HepG2 (cell line): Measurements from ENCODE around the gene OSER1. TPM values are rescaled to one million over a fixed set of nuclear protein-coding genes. Genes with fewer than 3 reads are reported as not detected.

Source experiments
- ATAC-seq: fragments of 200-7000 bp; cut with Tn5 transposase; 3 replicates; pipeline ENCODE4 v1.9.1; 2020; ENCODE audit warnings: mild to moderate bottlenecking, moderate library complexity
- BruUV-seq: library from RNA; stranded (reverse); fragments of 400-500 nt; replicated peaks from 2 replicates; lab custom pipeline; 2021; lab: Mats Ljungman, UMichigan
- CTCF ChIA-PET: fragments of 300-600 bp; formaldehyde crosslinking; extraction: SDS; loops from one replicate; lab custom pipeline; 2021; ENCODE audit warnings: low total read pairs, inconsistent platforms, low intra/inter-chr PET ratio; lab: Yijun Ruan, JAX
- POLR2A ChIA-PET: fragments of 350-600 bp; sonication (Branson Sonifier 250); formaldehyde crosslinking; loops from one replicate; lab custom pipeline; 2020; ENCODE audit warnings: antibody characterized with exemption, inconsistent platforms; lab: Yijun Ruan, JAX
- DNase-seq: peaks from one replicate; pipeline ENCODE4 v3.0.0-alpha.2; 2015; ENCODE audit warnings: low spot score
- FAIRE-seq: peaks from 3 replicates; lab custom pipeline; 2011; peaks lifted over from hg19 to GRCh38; lab: Jason Lieb, UNC
- H2AFZ ChIP-seq: one replicate; pipeline ENCODE4 v1.6.1; 2011; ENCODE audit warnings: low read length, inconsistent platforms
- H3K27ac ChIP-seq: fragments of 300-600 bp; 3 replicates; pipeline ENCODE4 v1.8.0; 2011; ENCODE audit warnings: mixed run types, mild to moderate bottlenecking, mixed read lengths, low read length, inconsistent platforms; ENCODE audit not compliant: insufficient read depth; ENCODE audit errors: extremely low read length
- H3K27me3 ChIP-seq, 2 experiments: fragments of 200-600 bp in 1 of 2; 2 replicates in 1 of 2; 3 replicates in 1 of 2; pipeline versions ENCODE4 v1.6.0 to v1.8.0; 2011; ENCODE audit warnings: low read length in 2 of 2, mild to moderate bottlenecking in 2 of 2, moderate library complexity in 2 of 2, inconsistent platforms in 1 of 2; ENCODE audit not compliant: insufficient read depth in 2 of 2, control insufficient read depth in 1 of 2
- H3K36me3 ChIP-seq, 2 experiments: fragments of 200-600 bp in 1 of 2; replicated peaks in 1 of 2; 2 replicates in 1 of 2; 3 replicates in 1 of 2; pipeline versions ENCODE4 v1.5.1 to v1.8.0; 2011; ENCODE audit warnings: low read length in 2 of 2, inconsistent platforms in 1 of 2; ENCODE audit not compliant: insufficient read depth in 2 of 2, control insufficient read depth in 1 of 2
- H3K4me1 ChIP-seq: 2 replicates; pipeline ENCODE4 v1.5.1; 2012; ENCODE audit warnings: low read length, inconsistent platforms; ENCODE audit not compliant: insufficient read depth
- H3K4me2 ChIP-seq: 2 replicates; pipeline ENCODE4 v1.6.0; 2011; ENCODE audit warnings: low read depth, low read length, inconsistent platforms
- H3K4me3 ChIP-seq, 3 experiments: fragments of 200-600 bp in 1 of 3; sonication (generic), shearing (Covaris generic) in 1 of 3; replicated peaks in 1 of 3; 2 replicates each; pipeline ENCODE4 v1.5.1; 2011 to 2016; ENCODE audit warnings: low read length in 3 of 3, inconsistent platforms in 2 of 3, low read depth in 2 of 3, mild to moderate bottlenecking in 2 of 3, control low read depth in 1 of 3, mixed read lengths in 1 of 3; ENCODE audit not compliant: insufficient read depth in 1 of 3
- H3K79me2 ChIP-seq: one replicate; pipeline ENCODE4 v1.6.1; 2011; ENCODE audit warnings: low read length, inconsistent platforms; ENCODE audit not compliant: insufficient read depth
- H3K9ac ChIP-seq: 2 replicates; pipeline ENCODE4 v1.6.0; 2011; ENCODE audit warnings: mild to moderate bottlenecking, low read depth, low read length, inconsistent platforms; ENCODE audit not compliant: insufficient read depth
- H3K9me3 ChIP-seq: 2 replicates; pipeline ENCODE4 v1.5.1; 2012; ENCODE audit warnings: mild to moderate bottlenecking, low read length
- H4K20me1 ChIP-seq: 2 replicates; pipeline ENCODE4 v1.6.0; 2011; ENCODE audit warnings: inconsistent platforms, mild to moderate bottlenecking, low read length, moderate library complexity; ENCODE audit not compliant: insufficient read depth
- MAFG ChIP-seq: sonication (generic); formaldehyde crosslinking; IDR thresholded peaks from 2 replicates; pipeline ENCODE4 v1.5.1; 2020; ENCODE audit warnings: mild to moderate bottlenecking, missing genetic modification reagents
- MIER2 ChIP-seq: IDR thresholded peaks from 2 replicates; pipeline ENCODE4 v1.6.1; 2016; ENCODE audit warnings: missing biosample characterization, missing genetic modification reagents
- XRCC5 ChIP-seq: fragments of 200-400 bp; formaldehyde crosslinking; optimal IDR thresholded peaks from 2 replicates; pipeline ENCODE3; 2017; ENCODE audit warnings: mild to moderate bottlenecking, low read length
- ZC3H4 ChIP-seq: sonication (generic); formaldehyde crosslinking; IDR thresholded peaks from 2 replicates; pipeline ENCODE4 v1.4.0; 2020; ENCODE audit warnings: missing genetic modification reagents, borderline replicate concordance
- ZNF256 ChIP-seq: sonication (generic); formaldehyde crosslinking; conservative IDR thresholded peaks from 2 replicates; pipeline ENCODE4 v1.4.0; 2020; ENCODE audit warnings: missing genetic modification reagents
- ZNF543 ChIP-seq: sonication (generic); formaldehyde crosslinking; IDR thresholded peaks from 2 replicates; pipeline ENCODE4 v1.4.0; 2020; ENCODE audit warnings: mild to moderate bottlenecking, missing genetic modification reagents
- ZXDC ChIP-seq: sonication (generic); formaldehyde crosslinking; IDR thresholded peaks from 2 replicates; pipeline ENCODE4 v1.5.0; 2020; ENCODE audit warnings: mild to moderate bottlenecking, missing genetic modification reagents
- WGBS: methylation state at CpG from one replicate; pipeline ENCODE4 v1.1.6; 2017; ENCODE audit warnings: low lambda C conversion rate; 5-methylcytosine and 5-hydroxymethylcytosine counted together
- in situ Hi-C: cut with HindIII; loops from 2 replicates; pipeline ENCODE4 v1.10.0; 2017; ENCODE audit warnings: low pct_unique_long_range_greater_than_20kb; ENCODE audit not compliant: extremely low pct_ligation_motif_present
- intact Hi-C: fragments of 100-400 bp; cut with micrococcal nuclease; formaldehyde crosslinking; loops from one replicate; pipeline ENCODE4 v1.10.0; 2022; ENCODE audit not compliant: unreplicated experiment
- polyA plus RNA-seq, 8 experiments: library from polyadenylated mRNA; depleted of rRNA in 3 of 8; stranded (reverse) in 7 of 8; unstranded in 1 of 8; fragments of >200 nt; fragmentation: Illumina TruSeq in 4 of 8; extraction: Trizol in 4 of 8; gene quantifications; 2 replicates each; pipeline versions ENCODE4 v1.2.1 to v1.2.3, GENCODE V29; 2011 to 2016; ENCODE audit warnings: low read depth in 4 of 8, missing spikeins in 1 of 8, mixed read lengths in 1 of 8; ENCODE audit not compliant: insufficient read depth in 1 of 8
- total RNA-seq, 5 experiments: library from RNA; depleted of rRNA; stranded (reverse); fragments of >200 nt; fragmentation: Illumina TruSeq; extraction: Trizol; gene quantifications; 2 replicates each; pipeline ENCODE4 v1.2.3, GENCODE V29; 2016; ENCODE audit warnings: low read depth in 1 of 5
- TF ChIP-seq, protein P1 (sequence below): sonication (generic); formaldehyde crosslinking; IDR thresholded peaks from 2 replicates; pipeline ENCODE4 v1.8.0; 2022; ENCODE audit warnings: mild to moderate bottlenecking, missing genetic modification reagents; ENCODE audit not compliant: insufficient replicate concordance
- TF ChIP-seq, protein P2 (sequence below): sonication (generic); formaldehyde crosslinking; IDR thresholded peaks from 2 replicates; pipeline ENCODE4 v1.4.0; 2020; ENCODE audit warnings: low read depth, mild to moderate bottlenecking, missing genetic modification reagents
- TF ChIP-seq, protein P3 (sequence below): sonication (generic); formaldehyde crosslinking; IDR thresholded peaks from 2 replicates; pipeline ENCODE4 v1.8.0; 2023; ENCODE audit warnings: mild to moderate bottlenecking, missing genetic modification reagents

OSER1 gene
- total and polyA plus RNA-seq, 2 of the 13 experiments (the other 11 are each of a cell fraction or from before 2014, with no cell fraction given) = 71.2 to 71.5 TPM

DNA sequence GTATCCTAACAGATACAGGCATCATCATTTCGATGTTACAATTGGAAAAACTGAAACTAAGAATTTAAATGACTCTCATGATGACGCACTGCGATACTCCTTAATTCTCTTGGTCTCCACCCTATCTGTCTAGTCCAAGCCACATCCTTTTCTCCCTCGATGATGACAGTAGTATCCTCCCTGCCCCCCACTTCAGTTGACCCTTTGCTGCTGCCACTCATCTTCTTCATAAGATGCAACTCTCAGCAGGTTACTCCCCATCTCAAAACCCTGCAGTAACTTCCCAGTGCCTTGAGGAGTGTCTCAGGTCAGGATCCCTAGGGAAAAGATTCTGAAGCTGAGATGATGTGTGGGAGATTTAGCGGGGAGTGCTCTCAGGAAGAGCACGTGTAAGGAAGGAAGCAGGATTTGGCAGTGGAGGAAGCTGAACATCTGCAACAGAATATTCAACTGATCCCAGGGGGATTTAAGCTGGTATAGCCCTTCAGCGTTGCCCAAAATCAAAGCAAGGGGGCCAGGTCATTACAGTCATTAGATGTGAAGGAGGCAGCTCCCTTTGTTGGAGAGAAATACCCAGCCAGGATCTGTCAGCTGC, 39.7 kb downstream of the OSER1 start (continued):
- TF ChIP-seq, protein P1, sequence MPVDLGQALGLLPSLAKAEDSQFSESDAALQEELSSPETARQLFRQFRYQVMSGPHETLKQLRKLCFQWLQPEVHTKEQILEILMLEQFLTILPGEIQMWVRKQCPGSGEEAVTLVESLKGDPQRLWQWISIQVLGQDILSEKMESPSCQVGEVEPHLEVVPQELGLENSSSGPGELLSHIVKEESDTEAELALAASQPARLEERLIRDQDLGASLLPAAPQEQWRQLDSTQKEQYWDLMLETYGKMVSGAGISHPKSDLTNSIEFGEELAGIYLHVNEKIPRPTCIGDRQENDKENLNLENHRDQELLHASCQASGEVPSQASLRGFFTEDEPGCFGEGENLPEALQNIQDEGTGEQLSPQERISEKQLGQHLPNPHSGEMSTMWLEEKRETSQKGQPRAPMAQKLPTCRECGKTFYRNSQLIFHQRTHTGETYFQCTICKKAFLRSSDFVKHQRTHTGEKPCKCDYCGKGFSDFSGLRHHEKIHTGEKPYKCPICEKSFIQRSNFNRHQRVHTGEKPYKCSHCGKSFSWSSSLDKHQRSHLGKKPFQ (CRISPR knock-in tag) = no peak
- TF ChIP-seq ZNF256 (CRISPR knock-in tag) = no peak
- TF ChIP-seq, protein P2, sequence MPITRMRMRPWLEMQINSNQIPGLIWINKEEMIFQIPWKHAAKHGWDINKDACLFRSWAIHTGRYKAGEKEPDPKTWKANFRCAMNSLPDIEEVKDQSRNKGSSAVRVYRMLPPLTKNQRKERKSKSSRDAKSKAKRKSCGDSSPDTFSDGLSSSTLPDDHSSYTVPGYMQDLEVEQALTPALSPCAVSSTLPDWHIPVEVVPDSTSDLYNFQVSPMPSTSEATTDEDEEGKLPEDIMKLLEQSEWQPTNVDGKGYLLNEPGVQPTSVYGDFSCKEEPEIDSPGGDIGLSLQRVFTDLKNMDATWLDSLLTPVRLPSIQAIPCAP (CRISPR knock-in tag) = no peak
- no peak for TF ChIP-seq XRCC5
- TF ChIP-seq ZXDC (CRISPR knock-in tag) = no peak

GRCh38 chr20:44167736-44168135, 42.8 kb downstream of the OSER1 start:
- no peaks in the 10 kb centered on the region for H3K9me3 ChIP-seq
- no peaks in the 10 kb centered on the region for H3K4me1 ChIP-seq
- POLR2A ChIA-PET = no interaction called here
- BruUV-seq = no TSS peak
- no peak overlapping the region for H3K27ac ChIP-seq
- H3K4me3 ChIP-seq = no peak overlapping the region
- in situ Hi-C loops = no loop called here
- TF ChIP-seq, protein P3, sequence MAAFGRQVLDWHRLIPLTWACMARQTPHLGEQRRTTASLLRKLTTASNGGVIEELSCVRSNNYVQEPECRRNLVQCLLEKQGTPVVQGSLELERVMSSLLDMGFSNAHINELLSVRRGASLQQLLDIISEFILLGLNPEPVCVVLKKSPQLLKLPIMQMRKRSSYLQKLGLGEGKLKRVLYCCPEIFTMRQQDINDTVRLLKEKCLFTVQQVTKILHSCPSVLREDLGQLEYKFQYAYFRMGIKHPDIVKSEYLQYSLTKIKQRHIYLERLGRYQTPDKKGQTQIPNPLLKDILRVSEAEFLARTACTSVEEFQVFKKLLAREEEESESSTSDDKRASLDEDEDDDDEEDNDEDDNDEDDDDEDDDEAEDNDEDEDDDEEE (CRISPR knock-in tag) = no peak
- no peak for TF ChIP-seq ZC3H4 (CRISPR knock-in tag)
- TF ChIP-seq MIER2 (CRISPR knock-in tag) = no peak
- TF ChIP-seq MAFG = no peak
- TF ChIP-seq ZNF543 (CRISPR knock-in tag) = no peak
- no peak for DNase-seq
- H4K20me1 ChIP-seq = no peaks in the 10 kb centered on the region
- no peak overlapping the region for H2AFZ ChIP-seq
- H3K9ac ChIP-seq = no peak overlapping the region
- no peak for ATAC-seq
- H3K79me2 ChIP-seq = no peaks in the 10 kb centered on the region
- intact Hi-C loops = no loop called here
- H3K27me3 ChIP-seq = peaks cover 6 to 75% of the 10 kb centered on the region in 2 experiments; a peak in 4 of 5 replicates
- no peak for FAIRE-seq
- CTCF ChIA-PET = no interaction called here
- no peak overlapping the region for H3K4me2 ChIP-seq
- no peaks in the 10 kb centered on the region for H3K36me3 ChIP-seq
- WGBS = 32% methylated on average over 3 of the region's 3 CpGs
